Activated CD8-positive, alpha-beta memory T cell treated with anti-CD3 and anti-CD28 coated beads, Interleukin-2, amount 10 ng/mL, durations not matched to agents 7 days and 5 days (primary cell): Measurements from ENCODE around the gene RUVBL2. TPM values are rescaled to one million over a fixed set of nuclear protein-coding genes. Genes with fewer than 3 reads are reported as not detected.
"Not testable (repeated sequence)": the region's sequence is repeated elsewhere in the genome, so short reads cannot be mapped to it uniquely, and the experiment has no call there.

ENCODE experiments used
- ATAC-seq: fragments of 150-1000 bp; cut with Tn5 transposase; one replicate; pipeline ENCODE4 v1.10.0; 2021; ENCODE audit warnings: moderate library complexity
- CTCF ChIA-PET: fragments of 350-600 bp; sonication (Branson Sonifier 250); formaldehyde crosslinking; loops from one replicate; lab custom pipeline; 2021; ENCODE audit warnings: antibody characterized with exemption; lab: Charles Lee
- DNase-seq: peaks from one replicate; pipeline ENCODE4 v3.0.0-alpha.2; 2020
- H3K27ac Mint-ChIP-seq: one replicate; pipeline ENCODE4 v1.8.0; 2021; ENCODE audit warnings: mild to moderate bottlenecking, mixed read lengths
- H3K27me3 Mint-ChIP-seq: one replicate; pipeline ENCODE4 v1.8.0; 2021; ENCODE audit warnings: mixed read lengths
- H3K36me3 Mint-ChIP-seq: one replicate; pipeline ENCODE4 v1.8.0; 2021; ENCODE audit warnings: mild to moderate bottlenecking, mixed read lengths
- H3K4me1 Mint-ChIP-seq: one replicate; pipeline ENCODE4 v1.8.0; 2021; ENCODE audit warnings: mixed read lengths
- H3K4me3 Mint-ChIP-seq: one replicate; pipeline ENCODE4 v1.8.0; 2021; ENCODE audit warnings: mild to moderate bottlenecking, moderate library complexity, mixed read lengths
- H3K9me3 Mint-ChIP-seq: one replicate; pipeline ENCODE4 v1.8.0; 2022; ENCODE audit warnings: low read depth, mixed read lengths
- total RNA-seq, 2 experiments: library from RNA; stranded (reverse); gene quantifications; one replicate each; pipeline ENCODE4 v1.2.3, GENCODE V29; 2021

RUVBL2 gene
- total RNA-seq, 2 experiments from 2014 or later = 124 to 125 TPM

- peaks cover 34% of the 10 kb centered on the region for H3K4me1 Mint-ChIP-seq
- peaks cover 14% of the 10 kb centered on the region for H3K27me3 Mint-ChIP-seq
- DNase-seq (peak; percentile 51), ATAC-seq (peak; percentile 16)
- not testable (repeated sequence) for H3K27ac Mint-ChIP-seq, H3K36me3 Mint-ChIP-seq, H3K9me3 Mint-ChIP-seq
- peak overlapping the region; percentile 65 for H3K4me3 Mint-ChIP-seq
- CTCF ChIA-PET = interaction anchor here (1.0 to 5.6 kb wide), 10 partner anchors 11 to 174 kb away, joined by 3 to 47 read pairs (median 4); partner anchors contain the start of genes GYS1, LIN7B and RUVBL2
Measured at GRCh38 chr19:49018388-49019241, 24.9 kb downstream of the RUVBL2 start.

- CTCF ChIA-PET = interaction anchor here (0.9 to 5.6 kb wide), 8 partner anchors 11 to 174 kb away, joined by 3 to 47 read pairs (median 4); partner anchors contain the start of gene LIN7B
- peak overlapping the region; percentile 65 for H3K4me3 Mint-ChIP-seq
- peaks cover 14% of the 10 kb centered on the region for H3K27me3 Mint-ChIP-seq
- peaks cover 34% of the 10 kb centered on the region for H3K4me1 Mint-ChIP-seq
- no peaks in the 10 kb centered on the region for H3K36me3 Mint-ChIP-seq
- H3K27ac Mint-ChIP-seq = no peak overlapping the region
- no peaks in the 10 kb centered on the region for H3K9me3 Mint-ChIP-seq
- peak; percentile 69 for DNase-seq
- ATAC-seq = peak; percentile 31
Measured at GRCh38 chr19:49019242-49019932, 25.7 kb downstream of the RUVBL2 start.

GRCh38 chr19:49020342-49020741 is 26.7 kb downstream of the RUVBL2 start:
- H3K4me3 Mint-ChIP-seq = no peak overlapping the region
- H3K9me3 Mint-ChIP-seq = no peaks in the 10 kb centered on the region
- H3K4me1 Mint-ChIP-seq = peaks cover 34% of the 10 kb centered on the region
- ATAC-seq (no peak), DNase-seq (no peak)
- H3K36me3 Mint-ChIP-seq = no peaks in the 10 kb centered on the region
- H3K27ac Mint-ChIP-seq = no peak overlapping the region
- CTCF ChIA-PET = interaction anchor here (0.9 to 5.6 kb wide), 5 partner anchors 20 to 93 kb away, joined by 3 to 47 read pairs (median 4); partner anchors contain the start of gene LIN7B
- H3K27me3 Mint-ChIP-seq = peaks cover 14% of the 10 kb centered on the region

GRCh38 chr19:49020931-49021895 is 27.5 kb downstream of the RUVBL2 start:
- DNase-seq = no peak
- ATAC-seq = no peak
- CTCF ChIA-PET = interaction anchor here (0.8 to 5.6 kb wide), 6 partner anchors 21 to 93 kb away, joined by 3 to 47 read pairs (median 4); partner anchors contain the start of genes GYS1, LIN7B and RUVBL2
- peaks cover 14% of the 10 kb centered on the region for H3K27me3 Mint-ChIP-seq
- no peak overlapping the region for H3K27ac Mint-ChIP-seq
- H3K36me3 Mint-ChIP-seq = no peaks in the 10 kb centered on the region
- no peaks in the 10 kb centered on the region for H3K9me3 Mint-ChIP-seq
- peaks cover 34% of the 10 kb centered on the region for H3K4me1 Mint-ChIP-seq
- H3K4me3 Mint-ChIP-seq = no peak overlapping the region

GRCh38 chr19:49022116-49022515 is 28.4 kb downstream of the RUVBL2 start:
- ATAC-seq (no peak), DNase-seq (no peak)
- CTCF ChIA-PET = interaction anchor here (1.1 to 5.6 kb wide), 4 partner anchors 22 to 92 kb away, joined by 3 to 47 read pairs (median 4); partner anchors contain the start of gene LIN7B
- Mint-ChIP-seq H3K27me3 (peaks cover 14% of the 10 kb centered on the region), H3K36me3 (no peaks in the 10 kb centered on the region), H3K27ac (no peak overlapping the region), H3K9me3 (no peaks in the 10 kb centered on the region), H3K4me1 (peaks cover 33% of the 10 kb centered on the region), H3K4me3 (no peak overlapping the region)

GRCh38 chr19:49024233-49024632 is 30.5 kb downstream of the RUVBL2 start, which contains the start of gene CGB3:
Gene CGB3, minus strand, starts transcription at chr19:49024333. Its CDS starts 362 bp downstream, at chr19:49023971.
- Mint-ChIP-seq H3K27me3 (peaks cover 10% of the 10 kb centered on the region), H3K4me1 (peaks cover 20% of the 10 kb centered on the region)
- DNase-seq, H3K9me3 Mint-ChIP-seq, ATAC-seq, CTCF ChIA-PET, H3K36me3 Mint-ChIP-seq, H3K4me3 Mint-ChIP-seq, H3K27ac Mint-ChIP-seq: not testable (repeated sequence)

- H3K9me3 Mint-ChIP-seq, H3K27me3 Mint-ChIP-seq, ATAC-seq, H3K27ac Mint-ChIP-seq, H3K4me3 Mint-ChIP-seq, H3K36me3 Mint-ChIP-seq, DNase-seq, CTCF ChIA-PET: not testable (repeated sequence)
- peaks cover 19% of the 10 kb centered on the region for H3K4me1 Mint-ChIP-seq
Measured at GRCh38 chr19:49025088-49025487, 31.4 kb downstream of the RUVBL2 start.

GRCh38 chr19:49025599-49025998 is 31.9 kb downstream of the RUVBL2 start:
- not testable (repeated sequence) for H3K27me3 Mint-ChIP-seq, H3K36me3 Mint-ChIP-seq

GRCh38 chr19:49028686-49029085 is 35.0 kb downstream of the RUVBL2 start:
- H3K4me3 Mint-ChIP-seq, H3K4me1 Mint-ChIP-seq, DNase-seq, ATAC-seq, CTCF ChIA-PET, H3K27me3 Mint-ChIP-seq, H3K27ac Mint-ChIP-seq, H3K36me3 Mint-ChIP-seq, H3K9me3 Mint-ChIP-seq: not testable (repeated sequence)

More at GRCh38 chr19:49025599-49025998, 31.9 kb downstream of the RUVBL2 start:
- H3K27ac Mint-ChIP-seq, H3K4me3 Mint-ChIP-seq, DNase-seq, CTCF ChIA-PET, H3K9me3 Mint-ChIP-seq, ATAC-seq: not testable (repeated sequence)
- H3K4me1 Mint-ChIP-seq = peaks cover 14% of the 10 kb centered on the region

- H3K36me3 Mint-ChIP-seq, CTCF ChIA-PET, H3K27me3 Mint-ChIP-seq, H3K4me3 Mint-ChIP-seq, ATAC-seq, DNase-seq, H3K27ac Mint-ChIP-seq, H3K4me1 Mint-ChIP-seq, H3K9me3 Mint-ChIP-seq: not testable (repeated sequence)
Measured at GRCh38 chr19:49029749-49030148, 36.1 kb downstream of the RUVBL2 start.

- H3K9me3 Mint-ChIP-seq, H3K4me1 Mint-ChIP-seq, H3K27ac Mint-ChIP-seq, DNase-seq, H3K36me3 Mint-ChIP-seq, ATAC-seq, H3K27me3 Mint-ChIP-seq, CTCF ChIA-PET, H3K4me3 Mint-ChIP-seq: not testable (repeated sequence)
Measured at GRCh38 chr19:49030323-49030722, 36.6 kb downstream of the RUVBL2 start.

- peak within 1 kb of the TSS; percentile 17 for H3K4me3 Mint-ChIP-seq
- not testable (repeated sequence) for H3K9me3 Mint-ChIP-seq, H3K36me3 Mint-ChIP-seq, H3K4me1 Mint-ChIP-seq, H3K27ac Mint-ChIP-seq, H3K27me3 Mint-ChIP-seq
- peak; percentile 85 for ATAC-seq
- CTCF ChIA-PET = interaction anchor here (1.2 to 1.4 kb wide), 3 partner anchors 38 to 236 kb away, joined by 3 to 4 read pairs (median 3); partner anchors contain the start of gene RUVBL2
- DNase-seq = peak; percentile 83
Measured at GRCh38 chr19:49031642-49032301, 38.1 kb downstream of the RUVBL2 start, which contains the start of gene CGB2. Gene CGB2, plus strand, starts transcription at chr19:49031890. Its CDS starts 206 bp downstream, at chr19:49032096.
